TTC549 (cell line): Measurements from ENCODE around the gene PRXL2A.

Experiments
- FAIRE-seq: peaks from 2 replicates; lab custom pipeline; 2012; peaks lifted over from hg19 to GRCh38; lab: Jason Lieb, UNC

The PRXL2A gene

GRCh38 chr10:80461208-80462183 is 53.1 kb downstream of the PRXL2A start:
- FAIRE-seq = no peak

GRCh38 chr10:80462299-80462980 is 54.1 kb downstream of the PRXL2A start:
- no peak for FAIRE-seq

- no peak for FAIRE-seq
These were observed 54.8 kb downstream of the PRXL2A start for GRCh38 chr10:80462981-80463741.

- FAIRE-seq = no peak
These were observed 55.5 kb downstream of the PRXL2A start for GRCh38 chr10:80463868-80464267.

- FAIRE-seq = no peak
These were observed 56.5 kb downstream of the PRXL2A start for GRCh38 chr10:80464557-80465450.

GRCh38 chr10:80465451-80465835 is 57.1 kb downstream of the PRXL2A start:
- no peak for FAIRE-seq

GRCh38 chr10:80465839-80466590 is 57.7 kb downstream of the PRXL2A start:
- no peak for FAIRE-seq

- FAIRE-seq = no peak
These were observed 58.5 kb downstream of the PRXL2A start for GRCh38 chr10:80466724-80467326.

GRCh38 chr10:80468002-80468401 is 59.7 kb downstream of the PRXL2A start:
- no peak for FAIRE-seq

GRCh38 chr10:80468806-80469421 is 60.6 kb downstream of the PRXL2A start:
- no peak for FAIRE-seq

GRCh38 chr10:80470266-80470665 is 61.9 kb downstream of the PRXL2A start:
- no peak for FAIRE-seq

- FAIRE-seq = no peak
These were observed 62.6 kb downstream of the PRXL2A start for GRCh38 chr10:80471001-80471400.

- FAIRE-seq = no peak
These were observed 63.4 kb downstream of the PRXL2A start for GRCh38 chr10:80471715-80472233.

GRCh38 chr10:80472234-80473095 is 64.1 kb downstream of the PRXL2A start:
- FAIRE-seq = no peak

GRCh38 chr10:80473096-80473657 is 64.8 kb downstream of the PRXL2A start:
- FAIRE-seq = no peak

GRCh38 chr10:80473692-80474596 is 65.6 kb downstream of the PRXL2A start:
- no peak for FAIRE-seq

GRCh38 chr10:80474597-80474910 is 66.2 kb downstream of the PRXL2A start:
- FAIRE-seq = no peak

- no peak for FAIRE-seq
These were observed 66.6 kb downstream of the PRXL2A start for GRCh38 chr10:80474941-80475340.
